OCI-LY3 (cell line): ENCODE data around the gene CECR2.

Experiments
- CTCF ChIP-seq: fragments of 200-600, 300-600 bp; sonication (generic); IDR thresholded peaks from 2 replicates; pipeline ENCODE4 v1.5.1; 2014; ENCODE audit warnings: antibody characterized with exemption, low read length, low read depth
- EZH2phosphoT487 ChIP-seq: fragments of 200-600 bp; shearing (Covaris generic); IDR thresholded peaks from 2 replicates; pipeline ENCODE4 v1.6.1; 2018; ENCODE audit warnings: antibody characterized with exemption, mixed run types, low read depth

GRCh38 chr22:17492247-17492646 lies 123.0 kb downstream of the CECR2 start:
- TF ChIP-seq CTCF (no peak), EZH2phosphoT487 (no peak)
